ENCODE data around the gene SDF4.

GRCh38 chr1:1250786-1251284 lies 19.0 kb upstream of the SDF4 start:
- TF ChIP-seq, protein P1, sequence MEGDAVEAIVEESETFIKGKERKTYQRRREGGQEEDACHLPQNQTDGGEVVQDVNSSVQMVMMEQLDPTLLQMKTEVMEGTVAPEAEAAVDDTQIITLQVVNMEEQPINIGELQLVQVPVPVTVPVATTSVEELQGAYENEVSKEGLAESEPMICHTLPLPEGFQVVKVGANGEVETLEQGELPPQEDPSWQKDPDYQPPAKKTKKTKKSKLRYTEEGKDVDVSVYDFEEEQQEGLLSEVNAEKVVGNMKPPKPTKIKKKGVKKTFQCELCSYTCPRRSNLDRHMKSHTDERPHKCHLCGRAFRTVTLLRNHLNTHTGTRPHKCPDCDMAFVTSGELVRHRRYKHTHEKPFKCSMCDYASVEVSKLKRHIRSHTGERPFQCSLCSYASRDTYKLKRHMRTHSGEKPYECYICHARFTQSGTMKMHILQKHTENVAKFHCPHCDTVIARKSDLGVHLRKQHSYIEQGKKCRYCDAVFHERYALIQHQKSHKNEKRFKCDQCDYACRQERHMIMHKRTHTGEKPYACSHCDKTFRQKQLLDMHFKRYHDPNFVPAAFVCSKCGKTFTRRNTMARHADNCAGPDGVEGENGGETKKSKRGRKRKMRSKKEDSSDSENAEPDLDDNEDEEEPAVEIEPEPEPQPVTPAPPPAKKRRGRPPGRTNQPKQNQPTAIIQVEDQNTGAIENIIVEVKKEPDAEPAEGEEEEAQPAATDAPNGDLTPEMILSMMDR (IDR thresholded peaks at IDR 0.05) = no peak
- TF ChIP-seq POLR2A (IDR thresholded peaks at IDR 0.05) = no peak
